GM19043 (cell line): Measurements from ENCODE around the gene KLF11.
"Not testable (repeated sequence)": the region's sequence is repeated elsewhere in the genome, so short reads cannot be mapped to it uniquely, and the experiment has no call there.

Experiments
- ATAC-seq: cut with Tn5 transposase; IDR thresholded peaks from one replicate; pipeline ENCODE4 v1.9.1; 2021; ENCODE audit warnings: low read depth; ENCODE audit not compliant: unreplicated experiment

Gene KLF11

DNA sequence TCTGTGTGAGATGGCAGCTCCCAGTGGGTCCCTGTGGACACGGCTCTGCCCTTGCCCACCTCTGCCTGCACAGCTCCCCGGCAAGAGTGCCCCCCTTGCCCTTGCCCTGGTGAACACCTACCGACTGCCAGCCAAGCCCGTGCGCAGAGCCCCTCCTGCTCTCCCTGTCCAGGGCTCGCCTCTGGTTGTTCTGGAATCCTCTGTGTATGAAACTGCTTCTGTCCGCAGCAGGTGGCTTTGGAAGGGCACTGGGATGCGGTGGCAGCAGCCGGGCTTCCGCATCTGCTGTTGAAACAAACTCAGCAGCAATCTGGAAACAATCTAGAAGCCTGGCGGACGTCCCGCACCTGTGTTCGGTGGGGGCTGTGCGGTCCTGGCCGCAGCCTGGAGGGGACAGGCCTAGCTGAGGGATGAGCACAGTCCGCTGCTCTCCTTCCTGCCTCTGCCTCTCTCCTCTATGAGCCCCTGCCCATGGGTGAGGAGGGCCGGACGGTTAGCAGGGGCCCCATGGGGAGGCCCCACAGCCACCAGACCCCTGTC is 34.0 kb upstream of the KLF11 start:
- no peak for ATAC-seq

DNA sequence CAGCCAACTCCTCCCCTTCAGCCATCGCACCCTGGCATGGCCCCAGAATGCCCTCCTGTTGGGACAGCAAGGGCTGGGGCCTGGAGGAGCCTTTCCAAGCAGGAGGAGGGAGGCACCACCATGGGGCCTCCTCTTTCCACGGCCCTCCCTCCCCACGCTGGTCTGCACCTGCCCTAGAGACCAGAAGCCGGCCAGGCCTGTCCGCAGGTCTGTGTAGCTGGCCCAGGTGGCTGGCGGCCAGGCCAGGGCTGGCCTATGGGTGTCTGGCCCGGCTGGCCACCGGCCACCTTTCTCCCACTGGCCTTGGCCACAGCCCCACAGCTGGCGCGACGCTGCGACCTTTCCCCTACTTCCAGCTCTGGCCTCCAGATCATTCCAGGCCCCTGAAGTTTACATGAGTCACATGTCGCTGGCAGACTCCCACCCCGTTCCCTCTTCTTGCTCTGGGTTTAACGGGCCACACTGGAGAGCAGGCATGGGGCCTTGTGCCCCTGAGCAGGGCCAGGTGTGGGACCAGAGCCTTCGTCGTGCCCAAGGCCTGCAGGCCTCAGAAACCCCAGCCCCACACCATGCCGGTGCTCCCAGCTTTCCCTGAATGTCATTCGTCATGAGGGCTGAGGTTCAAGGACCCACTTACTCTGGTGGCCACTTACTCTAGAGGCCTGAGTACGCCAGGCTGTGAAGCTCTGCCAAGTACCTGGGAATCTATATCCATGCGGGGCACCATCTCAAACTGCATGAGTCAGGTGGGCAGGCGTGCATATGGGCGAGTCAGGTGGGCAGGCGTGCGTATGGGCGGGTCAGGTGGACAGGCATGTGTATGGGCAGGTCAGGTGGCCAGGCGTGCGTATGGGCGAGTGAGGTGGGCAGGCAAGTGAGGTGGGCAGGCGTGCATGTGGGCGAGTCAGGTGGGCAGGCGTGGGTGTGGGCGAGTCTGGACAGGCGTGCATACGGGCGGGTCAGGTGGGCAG is 33.3 kb upstream of the KLF11 start:
- ATAC-seq: no peak

DNA sequence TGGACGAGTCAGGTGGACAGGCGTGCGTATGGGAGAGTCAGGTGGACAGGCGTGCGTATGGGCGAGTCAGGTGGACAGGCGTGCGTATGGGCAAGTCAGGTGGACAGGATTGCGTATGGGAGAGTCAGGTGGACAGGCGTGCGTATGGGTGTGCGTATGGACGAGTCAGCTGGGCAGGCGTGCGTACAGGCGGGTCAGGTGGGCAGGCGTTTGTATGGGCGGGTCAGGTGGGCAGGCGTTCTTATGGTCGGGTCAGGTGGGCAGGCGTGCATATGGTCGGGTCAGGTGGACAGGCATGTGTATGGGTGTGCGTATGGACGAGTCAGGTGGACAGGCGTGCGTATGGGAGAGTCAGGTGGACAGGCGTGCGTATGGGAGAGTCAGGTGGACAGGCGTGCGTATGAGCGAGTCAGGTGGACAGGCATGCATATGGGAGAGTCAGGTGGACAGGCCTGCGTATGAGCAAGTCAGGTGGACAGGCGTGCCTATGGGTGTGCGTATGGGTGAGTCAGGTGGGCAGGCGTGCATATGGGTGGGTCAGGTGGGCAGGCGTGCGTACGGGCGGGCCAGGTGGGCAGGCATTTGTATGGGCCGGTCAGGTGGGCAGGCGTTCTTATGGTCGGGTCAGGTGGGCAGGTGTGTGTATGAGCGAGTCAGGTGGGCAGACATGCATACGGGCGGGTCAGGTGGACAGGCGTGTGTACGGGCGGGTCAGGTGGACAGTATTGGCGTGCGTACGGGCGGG is 32.3 kb upstream of the KLF11 start:
- ATAC-seq: not testable (repeated sequence)

DNA sequence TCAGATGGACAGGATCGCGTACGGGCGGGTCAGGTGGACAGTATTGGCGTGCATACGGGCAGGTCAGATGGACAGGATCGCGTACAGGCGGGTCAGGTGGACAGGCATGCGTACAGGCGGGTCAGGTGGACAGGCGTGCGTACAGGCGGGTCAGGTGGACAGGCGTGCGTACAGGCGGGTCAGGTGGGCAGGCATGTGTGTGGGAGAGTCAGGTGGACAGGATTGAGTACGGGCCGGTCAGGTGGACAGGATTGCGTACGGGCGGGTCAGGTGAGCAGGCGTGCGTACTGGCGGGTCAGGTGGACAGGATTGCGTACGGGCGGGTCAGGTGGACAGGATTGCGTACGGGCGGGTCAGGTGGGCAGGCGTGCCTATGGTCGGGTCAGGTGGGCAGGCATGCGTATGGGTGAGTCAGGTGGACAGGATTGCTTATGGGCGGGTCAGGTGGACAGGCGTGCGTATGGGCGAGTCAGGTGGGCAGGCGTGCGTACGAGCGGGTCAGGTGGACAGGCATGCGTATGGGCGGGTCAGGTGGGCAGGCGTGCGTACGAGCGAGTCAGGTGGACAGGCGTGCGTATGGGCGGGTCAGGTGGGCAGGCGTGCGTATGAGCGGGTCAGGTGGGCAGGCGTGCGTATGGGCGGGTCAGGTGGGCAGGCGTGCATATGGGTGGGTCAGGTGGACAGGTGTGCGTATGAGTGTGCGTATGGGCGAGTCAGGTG is 31.6 kb upstream of the KLF11 start:
- not testable (repeated sequence) for ATAC-seq

DNA sequence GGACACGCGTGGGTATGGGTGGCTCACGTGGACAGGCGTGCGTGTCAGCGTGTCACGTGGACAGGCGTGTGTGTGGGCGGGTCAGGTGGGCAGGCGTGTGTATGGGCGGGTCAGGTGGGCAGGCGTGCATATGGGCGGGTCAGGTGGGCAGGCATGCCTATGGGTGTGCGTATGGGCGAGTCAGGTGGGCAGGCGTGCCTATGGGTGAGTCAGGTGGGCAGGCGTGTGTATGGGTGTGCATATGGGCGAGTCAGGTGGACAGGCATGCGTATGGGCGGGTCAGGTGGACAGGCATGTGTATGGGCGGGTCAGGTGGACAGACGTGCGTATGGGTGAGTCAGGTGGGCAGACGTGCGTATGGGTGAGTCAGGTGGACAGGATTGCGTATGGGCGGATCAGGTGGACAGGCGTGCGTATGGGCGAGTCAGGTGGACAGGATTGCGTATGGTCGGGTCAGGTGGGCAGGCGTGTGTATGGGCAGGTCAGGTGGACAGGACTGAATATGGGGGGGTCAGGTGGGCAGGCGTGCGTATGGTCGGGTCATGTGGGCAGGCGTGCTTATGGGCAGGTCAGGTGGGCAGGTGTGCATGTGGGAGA is 30.9 kb upstream of the KLF11 start:
- ATAC-seq: not testable (repeated sequence)

DNA sequence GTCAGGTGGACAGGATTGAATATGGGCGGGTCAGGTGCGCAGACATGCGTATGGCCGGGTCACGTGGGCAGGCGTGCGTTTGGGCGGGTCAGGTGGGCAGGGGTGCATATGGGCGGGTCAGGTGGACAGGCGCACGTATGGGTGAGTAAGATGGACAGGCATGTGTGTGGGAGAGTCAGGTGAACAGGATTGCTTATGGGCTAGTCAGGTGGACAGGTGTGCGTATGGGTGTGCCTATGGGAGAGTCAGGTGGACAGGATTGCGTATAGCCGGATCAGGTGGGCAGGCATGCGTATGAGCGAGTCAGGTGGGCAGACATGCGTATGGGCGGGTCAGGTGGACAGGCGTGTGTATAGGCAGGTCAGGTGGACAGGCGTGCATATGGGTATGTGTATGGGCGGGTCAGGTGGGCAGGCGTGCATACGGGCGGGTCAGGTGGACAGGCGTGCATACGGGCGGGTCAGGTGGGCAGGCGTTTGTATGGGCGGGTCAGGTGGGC is 30.3 kb upstream of the KLF11 start:
- no peak for ATAC-seq

DNA sequence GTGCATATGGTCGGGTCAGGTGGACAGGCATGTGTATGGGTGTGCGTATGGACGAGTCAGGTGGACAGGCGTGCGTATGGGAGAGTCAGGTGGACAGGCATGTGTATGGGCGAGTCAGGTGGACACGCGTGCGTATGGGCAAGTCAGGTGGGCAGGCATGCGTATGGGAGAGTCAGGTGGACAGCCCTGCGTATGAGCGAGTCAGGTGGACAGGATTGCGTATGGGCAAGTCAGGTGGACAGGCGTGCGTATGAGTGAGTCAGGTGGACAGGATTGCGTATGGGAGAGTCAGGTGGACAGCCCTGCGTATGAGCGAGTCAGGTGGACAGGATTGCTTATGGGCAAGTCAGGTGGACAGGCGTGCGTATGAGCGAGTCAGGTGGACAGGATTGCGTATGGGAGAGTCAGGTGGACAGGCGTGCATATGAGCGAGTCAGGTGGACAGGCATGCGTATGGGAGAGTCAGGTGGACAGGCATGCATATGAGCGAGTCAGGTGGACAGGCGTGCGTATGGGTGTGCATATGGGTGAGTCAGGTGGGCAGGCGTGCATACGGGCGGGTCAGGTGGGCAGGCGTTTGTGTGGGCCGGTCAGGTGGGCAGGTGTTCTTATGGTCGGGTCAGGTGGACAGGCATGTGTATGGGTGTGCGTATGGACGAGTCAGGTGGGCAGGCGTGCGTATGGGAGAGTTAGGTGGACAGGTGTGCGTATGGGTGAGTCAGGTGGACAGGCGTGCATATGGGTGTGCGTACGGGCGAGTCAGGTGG is 29.5 kb upstream of the KLF11 start:
- ATAC-seq: not testable (repeated sequence)

DNA sequence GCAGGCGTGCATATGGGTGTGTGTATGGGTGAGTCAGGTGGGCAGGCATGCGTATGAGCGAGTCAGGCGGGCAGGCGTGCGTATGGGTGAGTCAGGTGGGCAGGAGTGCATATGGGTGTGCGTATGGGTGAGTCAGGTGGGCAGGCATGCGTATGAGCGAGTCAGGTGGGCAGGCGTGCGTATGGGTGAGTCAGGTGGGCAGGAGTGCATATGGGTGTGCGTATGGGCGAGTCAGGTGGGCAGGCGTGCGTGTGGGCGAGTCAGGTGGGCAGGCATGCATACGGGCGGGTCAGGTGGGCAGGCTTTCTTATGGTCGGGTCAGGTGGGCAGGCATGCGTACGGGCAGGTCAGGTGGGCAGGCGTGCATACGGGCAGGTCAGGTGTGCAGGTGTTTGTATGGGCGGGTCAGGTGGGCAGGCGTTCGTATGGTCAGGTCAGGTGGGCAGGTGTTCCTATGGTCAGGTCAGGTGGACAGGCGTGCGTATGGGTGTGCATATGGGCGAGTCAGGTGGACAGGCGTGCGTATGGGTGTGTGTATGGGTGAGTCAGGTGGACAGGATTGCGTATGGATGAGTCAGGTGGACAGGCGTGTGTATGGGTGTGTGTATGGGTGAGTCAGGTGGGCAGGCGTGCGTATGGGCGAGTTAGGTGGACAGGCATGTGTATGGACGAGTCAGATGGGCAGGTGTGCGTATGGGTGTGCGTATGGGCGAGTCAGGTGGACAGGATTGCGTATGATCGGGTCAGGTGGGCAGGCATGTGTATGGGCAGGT is 28.7 kb upstream of the KLF11 start:
- no peak for ATAC-seq

DNA sequence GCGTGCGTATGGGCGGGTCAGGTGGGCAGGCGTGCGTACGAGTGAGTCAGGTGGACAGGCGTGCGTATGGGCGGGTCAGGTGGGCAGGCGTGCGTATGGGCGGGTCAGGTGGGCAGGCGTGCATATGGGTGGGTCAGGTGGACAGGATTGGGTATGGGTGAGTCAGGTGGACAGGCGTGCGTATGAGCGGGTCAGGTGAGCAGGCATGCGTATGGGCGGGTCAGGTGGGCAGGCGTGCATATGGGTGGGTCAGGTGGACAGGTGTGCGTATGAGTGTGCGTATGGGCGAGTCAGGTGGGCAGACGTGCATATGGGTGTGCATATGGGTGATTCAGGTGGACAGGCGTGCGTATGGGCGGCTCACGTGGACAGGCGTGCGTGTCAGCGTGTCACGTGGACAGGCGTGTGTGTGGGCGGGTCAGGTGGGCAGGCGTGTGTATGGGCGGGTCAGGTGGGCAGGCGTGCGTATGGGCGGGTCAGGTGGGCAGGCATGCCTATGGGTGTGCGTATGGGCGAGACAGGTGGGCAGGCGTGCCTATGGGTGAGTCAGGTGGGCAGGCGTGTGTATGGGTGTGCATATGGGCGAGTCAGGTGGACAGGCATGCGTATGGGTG is 27.9 kb upstream of the KLF11 start:
- ATAC-seq: not testable (repeated sequence)

DNA sequence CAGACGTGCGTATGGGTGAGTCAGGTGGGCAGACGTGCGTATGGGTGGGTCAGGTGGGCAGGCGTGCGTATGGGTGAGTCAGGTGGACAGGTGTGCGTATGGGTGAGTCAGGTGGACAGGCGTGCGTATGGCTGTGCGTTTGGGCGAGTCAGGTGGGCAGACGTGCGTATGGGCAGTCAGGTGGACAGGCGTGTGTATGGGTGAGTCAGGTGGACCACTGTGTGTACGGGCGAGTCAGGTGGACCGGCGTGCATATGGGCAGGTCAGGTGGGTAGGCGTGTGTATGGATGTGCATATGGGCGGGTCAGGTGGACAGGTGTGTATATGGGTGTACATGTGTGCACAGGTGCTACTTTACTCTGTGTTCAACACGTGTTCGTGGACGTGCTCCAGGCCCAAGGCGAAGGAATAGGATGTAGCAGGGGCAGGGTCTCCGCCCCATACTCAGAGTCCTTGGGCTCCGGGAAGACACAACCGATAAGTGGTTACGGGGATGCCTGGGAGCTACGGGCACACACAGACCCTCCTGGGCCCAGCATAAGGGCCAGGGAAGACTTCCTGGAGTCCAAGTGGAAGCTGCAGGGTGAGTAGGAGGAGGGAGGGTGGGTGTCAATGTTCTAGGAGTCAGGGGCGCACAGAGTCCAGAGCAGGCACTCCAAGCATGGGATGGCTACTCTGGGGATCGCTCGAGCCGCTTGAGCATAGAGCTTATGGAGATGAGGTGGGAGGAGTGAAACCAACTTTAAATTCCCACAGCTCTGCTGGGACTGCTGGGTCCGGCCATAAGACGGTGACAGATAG is 27.1 kb upstream of the KLF11 start:
- no peak for ATAC-seq

DNA sequence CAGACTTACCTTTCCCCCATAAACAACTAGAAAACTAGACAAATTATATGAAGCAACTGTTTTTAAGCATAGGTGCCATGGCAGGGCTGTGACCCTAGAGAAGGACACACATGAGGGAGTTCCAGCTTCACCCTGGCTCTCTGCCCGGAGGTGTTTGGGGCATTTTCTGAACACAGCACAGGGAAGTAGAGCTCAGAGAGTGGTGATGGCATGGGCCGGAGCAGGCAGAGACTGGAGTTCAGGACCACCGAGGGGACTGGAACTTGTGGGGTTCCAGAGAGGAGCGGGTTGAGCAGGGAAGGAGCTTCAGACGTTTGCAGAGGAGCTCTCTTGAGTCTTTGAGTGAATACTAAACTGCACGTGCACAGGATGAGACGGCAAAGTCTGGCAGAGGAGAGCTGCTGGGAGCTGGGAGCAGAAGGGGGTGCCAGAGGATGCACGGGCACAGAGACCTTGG is 26.5 kb upstream of the KLF11 start:
- ATAC-seq: no peak

DNA sequence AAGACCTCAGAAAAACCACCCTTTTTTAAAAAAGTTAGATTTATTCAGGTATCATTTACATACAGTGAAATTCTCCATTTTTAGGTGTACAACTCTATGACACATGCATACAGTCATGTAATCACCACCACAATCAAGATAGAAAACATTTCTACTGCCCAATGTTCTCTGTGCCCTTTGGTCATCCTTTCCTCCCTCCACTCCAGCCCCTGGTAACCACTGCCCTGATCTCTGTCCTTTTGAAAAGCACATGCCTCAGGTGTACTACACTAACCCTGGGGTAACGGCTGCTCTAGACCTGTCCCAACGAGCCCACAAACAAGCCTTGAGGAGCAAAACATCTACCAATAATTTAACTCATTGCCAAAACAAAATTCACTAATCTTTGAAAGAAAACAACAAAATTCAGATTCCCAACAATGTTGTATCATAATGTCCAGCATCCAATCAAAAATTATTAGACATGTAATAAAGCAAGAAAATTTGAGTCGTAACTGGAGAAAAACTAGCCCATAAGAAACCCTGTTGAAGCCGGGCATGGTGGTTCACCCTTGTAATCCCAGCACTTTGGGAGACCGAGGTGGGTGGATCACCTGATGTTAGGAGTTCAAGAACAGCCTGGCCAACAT is 25.9 kb upstream of the KLF11 start:
- no peak for ATAC-seq

DNA sequence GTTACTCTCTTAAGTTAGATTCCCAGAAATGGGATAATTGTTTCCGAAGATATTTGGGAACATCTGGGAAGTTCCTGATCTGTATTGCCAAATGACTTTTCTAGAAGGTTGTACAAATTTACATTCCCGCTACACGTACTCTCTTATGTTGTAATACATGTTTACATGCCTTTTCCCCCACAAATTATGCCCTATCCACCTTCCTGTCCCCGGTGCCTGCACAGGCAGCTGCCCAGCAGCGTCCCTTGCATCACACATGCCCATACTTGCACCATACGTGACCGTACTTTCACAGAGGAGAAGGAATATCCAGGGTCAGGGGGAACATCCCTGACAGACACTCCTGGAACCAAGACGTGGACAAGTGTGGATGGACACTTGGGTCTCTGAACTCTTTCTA is 24.2 kb upstream of the KLF11 start:
- no peak for ATAC-seq

DNA sequence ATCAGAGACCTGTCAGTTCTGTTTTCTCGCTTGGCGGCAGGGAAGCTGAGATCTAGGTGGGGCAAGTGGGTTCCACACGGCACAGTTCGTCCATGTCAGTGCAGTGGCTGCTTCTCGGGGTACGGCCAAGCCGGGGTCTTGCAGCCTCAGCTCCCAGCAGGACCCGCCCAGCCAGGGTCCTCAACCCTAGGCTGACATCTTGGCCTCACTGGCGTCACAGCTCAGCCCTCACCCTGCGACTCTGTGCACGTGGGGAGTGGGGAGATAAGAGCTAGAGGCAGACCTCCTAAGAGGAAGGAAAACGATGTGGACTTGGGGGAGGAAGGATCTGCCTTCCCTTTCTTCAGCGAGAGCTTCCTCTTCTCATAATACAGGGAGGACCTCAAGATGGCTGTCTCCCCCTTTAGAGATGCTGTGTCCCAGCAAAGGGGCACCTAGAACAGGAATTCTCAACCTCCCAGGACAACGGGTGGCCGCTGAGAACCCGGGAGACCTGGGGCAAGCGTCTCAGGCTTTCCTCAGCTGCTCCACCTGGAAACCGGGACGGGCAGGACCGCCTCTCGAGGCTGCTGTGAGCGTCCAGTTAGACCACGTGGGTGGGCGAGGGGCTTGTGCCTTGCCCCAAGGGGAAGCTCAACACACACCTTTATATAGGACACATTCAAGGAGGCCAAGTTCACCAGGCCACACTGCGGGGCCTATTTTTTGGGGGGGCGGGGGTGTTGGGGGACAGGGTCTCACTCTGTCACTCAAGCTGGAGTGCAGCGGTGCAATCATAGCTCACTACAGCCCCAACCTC is 23.5 kb upstream of the KLF11 start:
- no peak for ATAC-seq

DNA sequence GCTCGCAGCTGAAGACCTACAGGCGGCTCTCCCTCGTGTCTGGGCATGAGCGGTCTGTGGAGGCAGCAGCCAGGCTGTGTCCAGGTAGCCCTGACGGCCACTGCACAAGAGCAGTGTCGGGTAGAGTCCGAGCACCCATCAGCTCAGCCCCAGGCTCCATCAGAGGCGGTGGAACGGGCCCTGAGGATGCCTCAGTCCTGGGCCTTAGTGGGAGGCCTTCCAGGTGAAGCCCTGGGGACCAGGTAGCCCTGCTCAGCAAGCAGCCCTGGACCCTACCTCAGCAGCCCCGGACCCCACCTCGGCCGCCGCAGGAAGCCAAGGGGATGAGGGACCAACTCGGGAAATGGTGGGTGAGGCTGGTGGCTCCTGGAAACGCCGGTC is 21.3 kb upstream of the KLF11 start:
- no peak for ATAC-seq

DNA sequence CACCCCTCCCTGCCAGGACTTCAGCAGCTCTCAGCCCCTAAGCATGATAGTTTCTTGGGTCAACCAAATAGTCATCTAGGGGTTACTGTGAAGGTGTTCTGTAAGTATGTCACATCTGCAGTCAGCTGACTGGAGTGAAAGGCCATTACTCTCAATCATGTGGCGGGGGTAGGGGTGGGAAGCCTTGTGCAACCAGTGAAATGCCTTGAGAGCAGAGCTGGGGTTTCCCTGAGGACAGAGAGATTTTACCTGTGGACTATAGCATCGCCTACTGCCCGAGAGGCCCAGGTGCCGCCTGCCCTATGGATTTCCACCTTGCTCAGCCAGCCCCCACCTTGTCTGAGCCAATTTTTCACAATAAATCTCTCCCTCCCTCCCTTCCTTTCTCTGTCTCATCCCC is 20.9 kb upstream of the KLF11 start:
- ATAC-seq: no peak
